T-helper 2 cell treated with Interferon-gamma antibody and Interleukin-4, amounts not matched to agents 5 μg/mL and 100 μg/mL, for 36 hours (primary cell): ENCODE results near the gene CSH2.
"Not testable (repeated sequence)": the region's sequence is repeated elsewhere in the genome, so short reads cannot be mapped to it uniquely, and the experiment has no call there.

ENCODE experiments used
- DNase-seq: peaks from one replicate; pipeline ENCODE4 v3.0.0; 2021; ENCODE audit warnings: low spot score
- H3K27ac Mint-ChIP-seq: one replicate; pipeline ENCODE4 v1.8.0; 2021; ENCODE audit warnings: mild to moderate bottlenecking, mixed read lengths
- H3K27me3 Mint-ChIP-seq: one replicate; pipeline ENCODE4 v1.8.0; 2021; ENCODE audit warnings: low read depth, mixed read lengths
- H3K36me3 Mint-ChIP-seq: one replicate; pipeline ENCODE4 v1.8.0; 2021; ENCODE audit warnings: low read depth, mixed read lengths
- H3K4me1 Mint-ChIP-seq: one replicate; pipeline ENCODE4 v1.8.0; 2021; ENCODE audit warnings: low read depth, mixed read lengths
- H3K4me3 Mint-ChIP-seq: one replicate; pipeline ENCODE4 v1.8.0; 2022; ENCODE audit warnings: mild to moderate bottlenecking, moderate library complexity, mixed read lengths
- H3K9me3 Mint-ChIP-seq: one replicate; pipeline ENCODE4 v1.8.0; 2021; ENCODE audit warnings: mixed read lengths

CSH2 gene

GRCh38 chr17:63854709-63855108 lies 18.8 kb downstream of the CSH2 start:
- Mint-ChIP-seq H3K9me3 (no peaks in the 10 kb centered on the region), H3K36me3 (no peaks in the 10 kb centered on the region), H3K4me3 (no peak overlapping the region), H3K27me3 (peaks cover 20% of the 10 kb centered on the region), H3K27ac (no peak overlapping the region), H3K4me1 (peaks cover 2% of the 10 kb centered on the region)
- DNase-seq: no peak

GRCh38 chr17:63853260-63853659 lies 20.2 kb downstream of the CSH2 start:
- peaks cover 11% of the 10 kb centered on the region for H3K4me1 Mint-ChIP-seq
- H3K36me3 Mint-ChIP-seq: peaks cover 3% of the 10 kb centered on the region
- no peak overlapping the region for H3K27ac Mint-ChIP-seq
- H3K4me3 Mint-ChIP-seq: no peak overlapping the region
- H3K9me3 Mint-ChIP-seq: peaks cover under 1% of the 10 kb centered on the region
- no peak for DNase-seq
- peaks cover 16% of the 10 kb centered on the region for H3K27me3 Mint-ChIP-seq

- no peak for DNase-seq
- Mint-ChIP-seq H3K27ac (no peak overlapping the region), H3K9me3 (peaks cover 7% of the 10 kb centered on the region)
Measured at GRCh38 chr17:63850401-63850800, 23.1 kb downstream of the CSH2 start.

GRCh38 chr17:63848834-63849689 lies 24.4 kb downstream of the CSH2 start:
- DNase-seq: peak; percentile 95
- Mint-ChIP-seq H3K4me3 (peak overlapping the region; percentile 78), H3K4me1 (peaks cover 26% of the 10 kb centered on the region), H3K36me3 (peaks cover 8% of the 10 kb centered on the region), H3K27ac (peak overlapping the region; percentile 95), H3K9me3 (peaks cover 7% of the 10 kb centered on the region), H3K27me3 (peaks cover 12% of the 10 kb centered on the region)

More at GRCh38 chr17:63850401-63850800, 23.1 kb downstream of the CSH2 start:
- no peak overlapping the region for H3K4me3 Mint-ChIP-seq
- H3K27me3 Mint-ChIP-seq: peaks cover 12% of the 10 kb centered on the region
- H3K4me1 Mint-ChIP-seq: peaks cover 19% of the 10 kb centered on the region
- peaks cover 8% of the 10 kb centered on the region for H3K36me3 Mint-ChIP-seq

GRCh38 chr17:63847525-63848249 lies 25.8 kb downstream of the CSH2 start:
- Mint-ChIP-seq H3K4me1 (peaks cover 33% of the 10 kb centered on the region), H3K27ac (peak overlapping the region; percentile 75), H3K36me3 (peaks cover 8% of the 10 kb centered on the region), H3K4me3 (peak overlapping the region; percentile 54), H3K9me3 (peaks cover 7% of the 10 kb centered on the region), H3K27me3 (peaks cover 12% of the 10 kb centered on the region)
- DNase-seq: no peak

GRCh38 chr17:63845509-63845908 lies 28.0 kb downstream of the CSH2 start:
- H3K4me1 Mint-ChIP-seq: peaks cover 41% of the 10 kb centered on the region
- H3K9me3 Mint-ChIP-seq: peaks cover 7% of the 10 kb centered on the region
- H3K4me3 Mint-ChIP-seq: no peak overlapping the region
- H3K27me3 Mint-ChIP-seq: peaks cover 2% of the 10 kb centered on the region
- H3K36me3 Mint-ChIP-seq: peaks cover 12% of the 10 kb centered on the region
- no peak overlapping the region for H3K27ac Mint-ChIP-seq
- no peak for DNase-seq

- peaks cover 15% of the 10 kb centered on the region for H3K36me3 Mint-ChIP-seq
- H3K27ac Mint-ChIP-seq: peak overlapping the region; percentile 92
- peak overlapping the region; percentile 87 for H3K4me3 Mint-ChIP-seq
- peaks cover 7% of the 10 kb centered on the region for H3K9me3 Mint-ChIP-seq
- H3K27me3 Mint-ChIP-seq: no peaks in the 10 kb centered on the region
- H3K4me1 Mint-ChIP-seq: peaks cover 43% of the 10 kb centered on the region
- no peak for DNase-seq
Measured at GRCh38 chr17:63843910-63844677, 29.4 kb downstream of the CSH2 start.

- Mint-ChIP-seq H3K4me3 (peak overlapping the region; percentile 87), H3K27ac (peak overlapping the region; percentile 92), H3K4me1 (peaks cover 41% of the 10 kb centered on the region), H3K36me3 (peaks cover 13% of the 10 kb centered on the region)
- not testable (repeated sequence) for H3K9me3 Mint-ChIP-seq, H3K27me3 Mint-ChIP-seq
- peak; percentile 19 for DNase-seq
Measured at GRCh38 chr17:63843387-63843888, 30.0 kb downstream of the CSH2 start.

- peaks cover 7% of the 10 kb centered on the region for H3K36me3 Mint-ChIP-seq
- DNase-seq: peak; percentile 96
- peak within 1 kb of the TSS; percentile 98 for H3K4me3 Mint-ChIP-seq
- H3K27ac Mint-ChIP-seq: peak within 1 kb of the TSS; percentile 92
- no peaks in the 10 kb centered on the region for H3K27me3 Mint-ChIP-seq
- peaks cover under 1% of the 10 kb centered on the region for H3K9me3 Mint-ChIP-seq
- peaks cover 35% of the 10 kb centered on the region for H3K4me1 Mint-ChIP-seq
Measured at GRCh38 chr17:63842540-63843386, 30.7 kb downstream of the CSH2 start, which contains the start of gene SMARCD2. Gene SMARCD2, minus strand, starts transcription at chr17:63842685. Its CDS starts 11 bp downstream, at chr17:63842674.

GRCh38 chr17:63842173-63842539 lies 31.3 kb downstream of the CSH2 start:
- Mint-ChIP-seq H3K27ac (peak overlapping the region; percentile 91), H3K9me3 (no peaks in the 10 kb centered on the region), H3K36me3 (peaks cover 8% of the 10 kb centered on the region), H3K4me3 (peak overlapping the region; percentile 98), H3K4me1 (peaks cover 35% of the 10 kb centered on the region), H3K27me3 (no peaks in the 10 kb centered on the region)
- no peak for DNase-seq

GRCh38 chr17:63841350-63842172 lies 31.9 kb downstream of the CSH2 start:
- no peaks in the 10 kb centered on the region for H3K9me3 Mint-ChIP-seq
- H3K27ac Mint-ChIP-seq: peak overlapping the region; percentile 91
- DNase-seq: peak; percentile 13
- no peaks in the 10 kb centered on the region for H3K27me3 Mint-ChIP-seq
- H3K4me1 Mint-ChIP-seq: peaks cover 35% of the 10 kb centered on the region
- peaks cover 14% of the 10 kb centered on the region for H3K36me3 Mint-ChIP-seq
- H3K4me3 Mint-ChIP-seq: peak overlapping the region; percentile 98

GRCh38 chr17:63840591-63841349 lies 32.7 kb downstream of the CSH2 start:
- Mint-ChIP-seq H3K9me3 (no peaks in the 10 kb centered on the region), H3K36me3 (peaks cover 18% of the 10 kb centered on the region), H3K27me3 (no peaks in the 10 kb centered on the region), H3K4me1 (peaks cover 34% of the 10 kb centered on the region), H3K4me3 (peak overlapping the region; percentile 98), H3K27ac (peak overlapping the region; percentile 91)
- DNase-seq: no peak
